NCI-H2107 treated with DMSO at 0.1 percent for 48 hours (cell line): ENCODE results near the gene EMC1.
A peak's percentile ranks its signal among the peaks of the same experiment; 100 is the strongest.
"Not testable (repeated sequence)": the region's sequence is repeated elsewhere in the genome, so short reads cannot be mapped to it uniquely, and the experiment has no call there.

Experiments used
- DNase-seq: peaks from one replicate; lab custom pipeline; 2025; ENCODE audit not compliant: unreplicated experiment; lab: John Stamatoyannopoulos, UW

EMC1 gene

DNA sequence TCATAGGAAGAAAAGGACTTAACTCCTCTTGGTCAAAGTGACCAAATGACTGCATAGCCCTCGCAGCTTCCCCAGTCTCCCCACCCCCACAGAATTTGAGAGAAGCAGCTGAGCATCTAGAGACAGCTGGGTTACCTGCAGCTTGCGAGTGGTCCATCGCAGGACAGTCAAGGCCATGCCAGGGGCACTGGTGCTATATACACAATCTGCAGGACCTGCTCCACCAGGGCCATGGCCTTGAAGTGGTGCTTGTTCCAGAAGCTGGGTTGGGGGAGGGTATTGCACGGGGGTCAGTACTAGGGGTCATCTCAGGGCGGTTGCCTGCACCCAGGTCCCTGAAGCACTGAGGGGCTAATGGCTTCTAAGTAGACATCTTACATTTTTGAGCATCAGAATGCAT lies 10.7 kb upstream of the EMC1 start:
- no peak for DNase-seq

- peak; percentile 22 for DNase-seq
These were observed 9.2 kb upstream of the EMC1 start for GRCh38 chr1:19260211-19261138.

GRCh38 chr1:19258353-19258752 lies 7.0 kb upstream of the EMC1 start:
- DNase-seq, result no peak

DNA sequence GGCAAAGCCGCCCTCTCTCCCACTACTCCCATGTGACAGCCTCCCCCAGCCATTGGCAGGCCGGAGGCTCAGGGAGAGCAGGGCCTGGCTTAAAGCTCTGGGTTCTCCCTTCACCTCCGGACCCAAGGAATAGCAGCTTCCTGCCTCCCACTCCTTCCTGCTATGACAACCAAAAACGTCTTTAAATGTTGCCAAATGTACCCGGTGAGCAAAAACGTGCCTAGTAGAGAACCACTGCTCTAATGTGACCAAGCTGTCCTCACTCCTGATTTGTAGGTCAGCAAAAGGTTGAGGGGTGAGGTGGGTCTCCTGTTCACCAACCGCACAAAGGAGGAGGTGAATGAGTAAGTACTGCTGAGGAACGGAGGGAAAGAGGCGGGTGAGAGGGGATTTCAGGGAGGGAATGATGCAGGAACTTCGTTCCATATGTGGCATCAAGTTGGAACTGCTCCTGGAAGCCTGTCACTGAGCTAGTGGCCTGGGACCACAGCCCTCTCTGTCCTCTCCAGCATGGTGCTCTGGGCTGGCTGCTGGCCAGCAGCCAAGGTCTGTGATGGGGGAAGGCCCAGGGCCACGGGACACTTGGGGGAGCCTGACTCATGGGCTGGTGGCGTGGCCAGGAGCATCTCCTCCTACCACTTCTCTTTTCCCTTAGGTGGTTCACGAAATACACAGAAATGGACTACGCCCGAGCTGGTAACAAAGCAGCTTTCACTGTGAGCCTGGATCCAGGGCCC lies 6.0 kb upstream of the EMC1 start:
- no peak for DNase-seq

GRCh38 chr1:19256301-19256700 lies 5.0 kb upstream of the EMC1 start:
- DNase-seq, result not testable (repeated sequence)

- no peak for DNase-seq
These were observed 4.0 kb upstream of the EMC1 start for GRCh38 chr1:19255288-19255687.

DNA sequence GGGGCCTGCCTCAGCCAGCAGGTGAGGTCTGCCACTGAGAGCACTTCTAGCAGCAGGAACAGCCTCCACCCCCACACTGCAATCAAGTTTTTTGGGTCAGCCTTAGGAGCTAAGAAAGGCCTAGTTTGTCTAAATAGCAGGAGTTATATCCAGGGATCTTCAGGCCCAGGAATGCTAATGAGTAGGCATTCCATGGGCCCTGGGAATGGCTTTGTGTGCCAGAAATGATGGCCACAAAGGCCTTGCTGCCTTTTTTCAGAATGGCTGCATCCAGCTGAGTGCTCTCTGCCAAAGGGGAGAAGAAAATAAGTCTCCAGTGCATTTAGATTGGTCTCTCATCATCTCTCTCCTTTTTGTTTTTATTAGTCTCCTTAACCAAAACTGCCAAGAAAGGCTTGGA lies 3.1 kb upstream of the EMC1 start:
- no peak for DNase-seq

DNA sequence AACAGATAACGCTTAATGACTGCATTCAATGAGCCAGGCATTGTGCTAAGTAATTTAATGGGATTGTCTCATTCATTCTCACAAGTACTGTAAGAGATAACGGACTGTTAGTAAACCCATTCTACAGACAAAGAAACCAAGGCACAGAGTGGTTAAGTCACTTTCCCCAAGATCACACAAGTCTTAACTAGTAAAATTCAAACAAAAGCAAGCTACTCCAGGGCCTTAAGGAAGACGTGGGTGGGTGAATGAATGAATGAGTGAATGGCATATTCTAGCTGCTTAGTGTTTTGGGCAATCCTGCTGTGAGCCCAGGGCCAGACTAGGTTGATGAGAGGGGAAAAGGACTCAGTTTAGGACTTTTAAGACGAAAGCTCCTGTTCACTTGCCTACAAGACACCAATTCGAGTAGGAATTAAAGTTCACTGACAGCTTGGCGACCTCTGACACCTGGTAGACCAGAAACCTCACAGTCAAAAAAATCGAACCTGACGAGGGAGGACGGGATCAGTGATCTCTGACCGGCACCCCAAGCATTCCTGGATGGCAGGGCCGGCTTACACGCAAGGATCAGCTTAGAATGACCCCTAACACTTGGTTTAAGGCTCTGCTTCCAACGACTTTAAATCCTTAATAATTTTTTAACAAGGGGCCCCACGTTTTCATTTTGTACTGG lies 557 bp downstream of the EMC1 start:
- no peak for DNase-seq

DNA sequence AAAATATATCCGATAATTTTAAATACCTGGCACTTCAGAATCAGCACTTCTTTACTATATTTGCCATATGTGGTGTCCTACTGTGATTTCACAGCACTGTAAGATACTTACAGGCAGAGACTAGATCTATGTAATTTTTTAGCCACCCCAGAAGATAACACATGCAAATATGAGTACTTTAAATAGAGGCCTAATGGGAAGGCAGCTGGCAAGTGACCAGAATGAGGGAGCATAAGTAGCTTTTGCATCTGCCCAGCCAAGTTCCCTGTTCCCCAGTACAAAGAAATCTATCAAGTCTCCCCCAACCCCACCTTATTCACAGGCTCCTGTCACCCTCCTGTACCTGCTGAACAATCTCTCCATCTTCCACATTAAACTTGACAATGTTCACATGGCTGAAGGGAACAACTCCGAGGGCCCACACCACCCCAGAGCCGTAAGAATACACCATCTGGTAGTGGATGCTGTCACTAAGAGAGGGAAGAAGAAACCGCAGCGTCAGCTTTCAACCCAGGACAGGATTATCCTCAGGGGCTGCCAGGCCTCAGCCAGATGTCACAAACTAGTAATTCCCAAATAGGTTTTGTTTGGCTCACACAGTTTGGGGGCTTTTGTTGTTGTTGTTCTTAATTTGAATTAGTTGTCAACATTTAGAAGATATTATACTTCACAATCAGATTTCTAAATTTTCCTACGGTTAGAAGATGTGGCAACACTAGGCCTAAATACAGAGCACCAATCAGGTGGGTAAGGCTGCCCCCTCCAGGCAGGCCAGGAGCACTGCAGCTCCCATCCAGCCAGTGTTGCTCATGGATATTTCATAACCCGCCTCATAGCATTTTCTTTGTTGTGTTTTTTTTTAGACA lies 10.4 kb downstream of the EMC1 start:
- peak; percentile 31 for DNase-seq

GRCh38 chr1:19239876-19240275 lies 11.4 kb downstream of the EMC1 start:
- no peak for DNase-seq

- no peak for DNase-seq
These were observed 17.1 kb downstream of the EMC1 start for GRCh38 chr1:19234224-19234623.

DNA sequence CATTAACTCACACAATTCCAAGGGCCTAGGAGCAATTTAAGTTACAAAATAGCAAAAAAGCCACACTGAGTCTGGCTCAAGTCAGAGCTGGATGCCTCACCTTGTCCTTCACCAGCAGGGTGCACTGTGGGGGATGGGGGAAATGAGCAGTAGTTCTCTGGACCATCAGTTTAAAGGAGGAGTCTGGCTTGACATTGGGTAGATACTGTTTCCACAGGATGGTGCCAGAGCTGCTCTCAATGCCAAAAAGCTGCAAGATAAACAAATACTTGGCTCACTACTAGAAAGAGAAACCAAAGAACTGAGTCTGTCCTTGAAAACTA lies 18.8 kb downstream of the EMC1 start:
- no peak for DNase-seq

- DNase-seq, result not testable (repeated sequence)
These were observed 19.4 kb downstream of the EMC1 start for GRCh38 chr1:19231736-19232523.

DNA sequence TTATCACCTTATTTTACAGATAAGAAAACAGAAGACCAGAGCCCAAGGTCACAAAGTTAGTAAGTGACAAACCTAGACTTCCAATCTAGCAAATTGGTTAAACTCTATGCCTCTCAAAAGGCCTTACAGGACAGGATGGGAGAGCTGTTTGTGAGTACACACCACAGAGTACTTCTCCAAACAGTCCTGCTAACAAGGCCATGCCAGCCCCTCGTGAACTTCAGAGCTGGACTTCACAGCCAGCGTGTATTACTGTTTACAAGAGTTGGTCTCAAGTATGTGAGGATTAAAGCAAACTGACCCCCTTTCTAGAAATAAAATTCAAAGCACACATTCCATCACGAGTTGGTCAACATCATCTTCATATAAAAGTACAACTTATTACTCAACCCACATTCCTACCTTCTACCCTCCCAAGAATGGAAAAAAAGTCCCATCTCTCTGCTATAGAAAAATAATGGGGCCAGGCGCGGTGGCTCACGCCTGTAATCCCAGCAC lies 21.4 kb downstream of the EMC1 start:
- DNase-seq, result no peak

GRCh38 chr1:19229229-19229628 lies 22.1 kb downstream of the EMC1 start:
- no peak for DNase-seq

- DNase-seq, result no peak
These were observed 28.1 kb downstream of the EMC1 start for GRCh38 chr1:19222979-19223824.

DNA sequence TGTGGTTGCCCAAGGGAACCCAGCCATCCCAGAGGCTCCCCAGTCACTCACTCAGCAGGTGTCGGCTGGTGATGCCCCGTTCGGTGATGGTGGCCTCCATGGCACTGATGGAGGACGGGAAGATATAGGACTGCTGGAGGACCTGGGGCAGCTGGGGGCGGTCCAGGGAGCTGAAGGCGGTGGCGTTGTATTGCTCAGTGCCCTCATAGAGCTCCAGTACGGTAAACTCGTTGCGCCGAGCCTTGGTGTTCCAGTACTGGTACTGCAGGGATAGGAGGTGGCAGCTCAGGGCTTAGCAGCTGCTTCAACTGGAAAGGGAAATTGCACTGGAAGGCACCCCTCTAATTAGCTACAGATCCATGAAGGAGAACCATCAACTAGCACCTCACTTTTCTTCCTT lies 28.8 kb downstream of the EMC1 start:
- DNase-seq, result no peak

GRCh38 chr1:19220991-19221390 lies 30.3 kb downstream of the EMC1 start:
- no peak for DNase-seq
